Breast epithelium (tissue), 4 donors: ENCODE data around the gene GNAO1. TPM values are rescaled to one million over a fixed set of nuclear protein-coding genes. Genes with fewer than 3 reads are reported as not detected.

ENCODE experiments used
- DNase-seq, 2 donors: peaks; one replicate each; pipeline ENCODE4 v3.0.0-alpha.2; 2019; ENCODE audit warnings: low spot score in 2 of 2
- H3K27ac ChIP-seq, 2 donors: fragments of 200-600 bp; sonication (generic) in 1 of 2; one replicate each; pipeline ENCODE4 v1.5.1; 2016 to 2019; ENCODE audit warnings: mild to moderate bottlenecking in 1 of 2
- H3K27me3 ChIP-seq, 2 donors: fragments of 200-600 bp; sonication (generic) in 1 of 2; one replicate each; pipeline versions ENCODE4 v1.5.1 to v1.6.0; 2017 to 2019; ENCODE audit warnings: control low read depth in 1 of 2, mild to moderate bottlenecking in 1 of 2
- H3K36me3 ChIP-seq: fragments of 200-600 bp; one replicate; pipeline ENCODE4 v1.5.1; 2019
- H3K4me1 ChIP-seq, 2 donors: fragments of 200-600 bp; sonication (generic); one replicate each; pipeline ENCODE4 v1.5.1; 2016 to 2019; ENCODE audit warnings: control low read depth in 1 of 2
- H3K4me3 ChIP-seq, 3 donors: fragments of 200-600 bp; sonication (generic); 1 replicate in 2 of 3; 2 replicates in 1 of 3; pipeline ENCODE4 v1.5.1; 2016 to 2019; ENCODE audit warnings: mild to moderate bottlenecking in 3 of 3, moderate library complexity in 2 of 3
- H3K9me3 ChIP-seq, 2 donors: fragments of 200-600 bp; sonication (generic) in 1 of 2; one replicate each; pipeline ENCODE4 v1.5.1; 2016 to 2019; ENCODE audit warnings: control low read depth in 1 of 2
- CTCF ChIP-seq, 3 donors: fragments of 450-650 bp; IDR thresholded peaks; one replicate each; pipeline ENCODE4 v1.5.1; 2016 to 2017; ENCODE audit warnings: antibody characterized with exemption in 3 of 3, mild to moderate bottlenecking in 3 of 3, moderate library complexity in 3 of 3
- POLR2A ChIP-seq: fragments of 450-650 bp; IDR thresholded peaks from one replicate; pipeline ENCODE4 v1.6.1; 2016; ENCODE audit warnings: antibody characterized with exemption, mild to moderate bottlenecking, moderate library complexity
- POLR2AphosphoS5 ChIP-seq, 3 donors: sonication (generic); formaldehyde crosslinking; IDR thresholded peaks; one replicate each; pipeline ENCODE4 v1.6.1; 2017; ENCODE audit warnings: antibody characterized with exemption in 3 of 3
- intact Hi-C: fragments of 100-400 bp; cut with DNase I; formaldehyde crosslinking; loops from one replicate; pipeline ENCODE4 v1.15.1; 2023; ENCODE audit warnings: low total_unique reads
- total RNA-seq, 3 donors: library from RNA; depleted of rRNA; stranded (reverse); fragments of >200 nt; gene quantifications; one replicate each; pipeline ENCODE4 v1.1.0, GENCODE V29; 2016

Gene GNAO1
- total RNA-seq, 3 donors from 2014 or later, result 0.96 to 1.9 (median 0.98) TPM

GRCh38 chr16:56351481-56351880 is 160.2 kb downstream of the GNAO1 start:
- intact Hi-C loops, result no loop called here
- Histone ChIP-seq H3K4me3 (no peak overlapping the region), H3K27me3 (no peaks in the 10 kb centered on the region), H3K27ac (no peak overlapping the region), H3K36me3 (no peaks in the 10 kb centered on the region), H3K9me3 (no peaks in the 10 kb centered on the region), H3K4me1 (no peaks in the 10 kb centered on the region)
- no peak for DNase-seq
- no peak for TF ChIP-seq POLR2A
- no peak for TF ChIP-seq CTCF (IDR thresholded peaks at IDR 0.05)
- no peak for TF ChIP-seq POLR2AphosphoS5 (IDR thresholded peaks at IDR 0.05)

GRCh38 chr16:56352351-56353053 is 161.2 kb downstream of the GNAO1 start:
- DNase-seq, result peak in 1 of 2 donors; percentile 35
- no peak for TF ChIP-seq CTCF (IDR thresholded peaks at IDR 0.05)
- TF ChIP-seq POLR2AphosphoS5 (IDR thresholded peaks at IDR 0.05), result no peak
- H3K27me3 ChIP-seq, result no peaks in the 10 kb centered on the region
- no peak overlapping the region for H3K27ac ChIP-seq
- no peaks in the 10 kb centered on the region for H3K9me3 ChIP-seq
- no peak overlapping the region for H3K4me3 ChIP-seq
- H3K36me3 ChIP-seq, result no peaks in the 10 kb centered on the region
- H3K4me1 ChIP-seq, result no peaks in the 10 kb centered on the region
- intact Hi-C loops, result no loop called here

- Histone ChIP-seq H3K36me3 (no peaks in the 10 kb centered on the region), H3K27me3 (no peaks in the 10 kb centered on the region), H3K4me3 (no peak overlapping the region), H3K4me1 (no peaks in the 10 kb centered on the region), H3K9me3 (no peaks in the 10 kb centered on the region), H3K27ac (no peak overlapping the region)
- intact Hi-C loops, result no loop called here
- TF ChIP-seq CTCF (IDR thresholded peaks at IDR 0.05), result no peak
- no peak for TF ChIP-seq POLR2AphosphoS5 (IDR thresholded peaks at IDR 0.05)
- TF ChIP-seq POLR2A, result no peak
- peak in 1 of 2 donors; percentile 46 for DNase-seq
Observed at GRCh38 chr16:56353054-56353921, 162.0 kb downstream of the GNAO1 start.

DNA sequence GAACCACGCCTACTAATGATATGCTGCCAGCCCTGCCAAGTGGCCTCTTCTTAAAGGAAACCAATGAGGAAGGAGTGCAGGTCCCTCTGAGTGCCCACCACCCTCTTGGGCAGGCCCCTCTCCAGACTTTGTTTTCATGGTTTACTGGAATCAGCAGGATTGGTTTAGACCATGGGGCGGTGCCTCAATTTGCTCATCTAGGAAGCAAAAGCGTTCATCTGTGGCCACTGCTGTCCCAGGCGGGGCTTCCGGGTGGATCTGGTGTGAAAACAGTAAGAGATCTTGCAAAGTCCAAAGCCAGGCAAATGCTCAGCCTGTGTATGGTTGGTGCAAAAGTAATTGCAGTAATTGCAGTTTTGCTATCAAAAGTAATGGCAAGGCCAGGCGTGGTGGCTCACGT is 162.7 kb downstream of the GNAO1 start:
- intact Hi-C loops, result no loop called here
- peak in 1 of 2 donors; percentile 28 for DNase-seq
- TF ChIP-seq CTCF (IDR thresholded peaks at IDR 0.05) (no peak), POLR2A (no peak), POLR2AphosphoS5 (IDR thresholded peaks at IDR 0.05) (no peak)
- H3K9me3 ChIP-seq, result no peaks in the 10 kb centered on the region
- no peak overlapping the region for H3K4me3 ChIP-seq
- no peaks in the 10 kb centered on the region for H3K27me3 ChIP-seq
- no peaks in the 10 kb centered on the region for H3K4me1 ChIP-seq
- H3K27ac ChIP-seq, result no peak overlapping the region
- no peaks in the 10 kb centered on the region for H3K36me3 ChIP-seq

DNA sequence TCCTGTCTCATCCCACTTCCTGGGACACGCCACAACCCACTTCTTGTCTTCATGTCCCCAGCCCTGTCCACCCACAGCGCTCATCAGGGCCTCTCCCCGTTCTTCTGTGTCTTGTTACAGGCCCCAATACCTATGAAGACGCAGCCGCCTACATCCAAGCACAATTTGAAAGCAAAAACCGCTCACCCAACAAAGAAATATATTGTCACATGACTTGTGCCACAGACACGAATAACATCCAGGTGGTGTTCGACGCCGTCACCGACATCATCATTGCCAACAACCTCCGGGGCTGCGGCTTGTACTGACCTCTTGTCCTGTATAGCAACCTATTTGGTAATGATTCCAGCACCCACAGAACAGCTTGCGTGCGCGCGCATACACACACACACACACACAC is 163.5 kb downstream of the GNAO1 start:
- TF ChIP-seq POLR2AphosphoS5 (IDR thresholded peaks at IDR 0.05) (no peak), CTCF (IDR thresholded peaks at IDR 0.05) (no peak), POLR2A (no peak)
- H3K4me1 ChIP-seq, result no peaks in the 10 kb centered on the region
- H3K9me3 ChIP-seq, result no peaks in the 10 kb centered on the region
- no peak overlapping the region for H3K27ac ChIP-seq
- H3K27me3 ChIP-seq, result no peaks in the 10 kb centered on the region
- H3K36me3 ChIP-seq, result no peaks in the 10 kb centered on the region
- H3K4me3 ChIP-seq, result no peak overlapping the region
- intact Hi-C loops, result no loop called here
- peak in 1 of 2 donors; percentile 33 for DNase-seq
